RKO (cell line): Measurements from ENCODE around the gene TRIM10.
A peak's percentile ranks its signal among the peaks of the same experiment; 100 is the strongest.
"Not testable (repeated sequence)": the region's sequence is repeated elsewhere in the genome, so short reads cannot be mapped to it uniquely, and the experiment has no call there.

Experiments used
- DNase-seq: peaks from one replicate; pipeline ENCODE4 v3.0.0-alpha.2; 2016; ENCODE audit warnings: low spot score

The TRIM10 gene

DNA sequence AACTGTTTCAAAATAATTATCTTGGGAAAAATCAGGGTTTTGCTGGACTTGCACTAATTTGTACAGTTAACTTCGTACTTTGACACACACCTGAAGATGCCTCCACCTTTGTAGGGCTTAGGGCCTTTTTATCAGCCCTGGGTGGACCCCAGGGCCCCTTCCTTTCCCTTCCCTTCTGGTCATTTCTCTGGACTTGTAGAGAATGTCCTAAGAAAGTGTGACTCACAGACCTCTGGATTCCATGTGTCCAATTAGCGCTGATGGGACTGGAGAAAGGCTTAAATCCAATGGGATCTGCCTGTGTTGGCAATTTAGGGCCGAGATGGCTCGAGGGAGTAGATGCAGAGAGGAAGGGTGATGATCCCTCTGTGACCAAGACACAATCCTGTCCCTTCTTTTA is 11.7 kb upstream of the TRIM10 start:
- DNase-seq = no peak

DNA sequence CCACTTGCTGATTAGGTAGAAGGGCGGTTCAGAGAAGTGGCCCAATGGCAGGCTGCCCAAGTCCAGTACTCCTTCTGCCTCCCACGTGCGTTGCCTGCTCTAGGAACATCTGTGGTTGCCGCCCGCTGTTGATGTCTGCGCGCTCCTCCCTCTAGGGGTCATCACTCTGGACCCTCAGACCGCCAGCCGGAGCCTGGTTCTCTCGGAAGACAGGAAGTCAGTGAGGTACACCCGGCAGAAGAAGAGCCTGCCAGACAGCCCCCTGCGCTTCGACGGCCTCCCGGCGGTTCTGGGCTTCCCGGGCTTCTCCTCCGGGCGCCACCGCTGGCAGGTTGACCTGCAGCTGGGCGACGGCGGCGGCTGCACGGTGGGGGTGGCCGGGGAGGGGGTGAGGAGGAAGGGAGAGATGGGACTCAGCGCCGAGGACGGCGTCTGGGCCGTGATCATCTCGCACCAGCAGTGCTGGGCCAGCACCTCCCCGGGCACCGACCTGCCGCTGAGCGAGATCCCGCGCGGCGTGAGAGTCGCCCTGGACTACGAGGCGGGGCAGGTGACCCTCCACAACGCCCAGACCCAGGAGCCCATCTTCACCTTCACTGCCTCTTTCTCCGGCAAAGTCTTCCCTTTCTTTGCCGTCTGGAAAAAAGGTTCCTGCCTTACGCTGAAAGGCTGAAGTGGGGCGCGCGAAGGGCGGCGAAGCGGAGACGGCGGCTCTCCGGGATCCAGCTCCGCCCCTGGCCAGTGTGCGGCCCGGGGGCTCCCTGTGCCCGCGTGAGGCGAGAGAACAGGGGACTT is 10.9 kb upstream of the TRIM10 start:
- no peak for DNase-seq

DNA sequence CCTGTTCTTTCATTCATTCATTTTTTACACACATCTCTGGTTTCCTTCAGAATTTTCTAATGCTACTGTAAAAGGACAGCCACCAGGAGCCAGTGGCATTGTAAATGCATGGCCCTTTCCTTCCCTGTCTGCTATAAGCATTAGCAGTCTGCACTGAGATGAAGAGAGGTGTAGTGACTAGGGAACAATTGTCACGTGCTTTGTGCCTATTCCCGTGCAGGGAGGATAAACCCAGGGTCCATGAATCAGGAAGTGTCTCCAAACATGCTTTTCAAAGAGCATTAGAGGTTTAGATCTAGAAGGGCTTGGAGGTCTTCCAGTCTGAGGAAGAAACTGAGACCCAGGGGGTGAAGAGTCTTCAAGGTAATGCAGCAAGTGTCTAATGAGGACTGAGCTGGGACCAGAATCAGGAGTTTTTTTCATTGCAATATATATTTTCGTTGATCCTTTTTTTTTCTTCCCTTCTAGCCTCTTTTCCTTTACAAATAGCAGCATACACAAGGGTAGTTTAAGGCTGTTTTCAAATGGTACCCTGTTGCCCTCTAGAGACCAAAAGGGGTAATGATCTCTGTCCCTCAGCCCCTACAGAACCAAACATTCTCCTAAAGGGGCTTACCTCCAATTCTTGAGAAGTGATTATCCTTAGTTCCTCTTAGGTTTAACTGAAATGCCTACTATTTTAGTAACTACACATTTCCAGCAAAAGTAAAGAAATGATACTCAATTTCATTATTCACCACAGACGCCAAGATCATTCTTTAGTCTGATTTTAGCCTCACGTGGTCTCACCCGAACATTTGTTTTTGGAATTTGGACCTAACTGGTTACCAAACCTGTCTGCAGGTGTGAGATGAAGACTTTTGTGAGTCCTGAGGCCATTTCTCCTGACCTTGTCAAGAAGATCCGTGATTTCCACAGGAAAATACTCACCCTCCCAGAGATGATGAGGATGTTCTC is 8.9 kb upstream of the TRIM10 start:
- DNase-seq = peak; percentile 57

DNA sequence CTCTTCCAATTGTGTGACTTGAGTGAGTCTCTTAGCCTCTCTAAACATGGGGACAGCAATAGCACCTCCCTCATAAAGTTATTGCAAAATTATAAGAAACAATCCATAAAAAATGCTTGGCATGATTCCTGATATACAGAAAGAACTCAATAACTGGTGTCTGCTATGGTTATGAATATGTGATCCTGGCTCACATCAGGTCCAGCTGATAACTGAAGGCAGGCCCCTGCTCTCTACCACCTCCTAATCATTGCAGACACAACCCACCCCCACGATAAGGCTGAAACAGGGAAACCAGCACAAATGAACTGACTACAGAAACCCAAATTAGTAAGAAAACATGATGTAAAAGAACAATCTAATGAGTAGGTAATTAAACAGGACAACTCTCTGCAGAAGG is 7.7 kb upstream of the TRIM10 start:
- DNase-seq = no peak

DNA sequence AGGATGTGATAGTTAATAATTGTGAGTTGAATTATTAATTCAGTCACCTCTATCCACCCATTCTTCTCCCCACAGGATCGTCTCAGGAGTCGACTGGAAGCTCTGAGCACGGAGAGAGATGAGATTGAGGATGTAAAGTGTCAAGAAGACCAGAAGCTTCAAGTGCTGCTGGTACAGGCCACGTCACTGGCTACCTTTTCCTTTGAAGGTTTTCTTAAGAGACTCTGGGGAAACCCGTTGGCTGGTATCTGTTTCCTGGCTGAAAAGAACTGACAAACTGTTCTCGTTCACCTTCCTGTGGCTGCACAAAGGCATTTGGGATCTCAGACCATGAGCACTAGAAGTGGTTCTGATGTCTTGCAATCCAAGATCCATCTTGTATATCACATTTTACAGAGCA is 6.1 kb upstream of the TRIM10 start:
- no peak for DNase-seq

DNA sequence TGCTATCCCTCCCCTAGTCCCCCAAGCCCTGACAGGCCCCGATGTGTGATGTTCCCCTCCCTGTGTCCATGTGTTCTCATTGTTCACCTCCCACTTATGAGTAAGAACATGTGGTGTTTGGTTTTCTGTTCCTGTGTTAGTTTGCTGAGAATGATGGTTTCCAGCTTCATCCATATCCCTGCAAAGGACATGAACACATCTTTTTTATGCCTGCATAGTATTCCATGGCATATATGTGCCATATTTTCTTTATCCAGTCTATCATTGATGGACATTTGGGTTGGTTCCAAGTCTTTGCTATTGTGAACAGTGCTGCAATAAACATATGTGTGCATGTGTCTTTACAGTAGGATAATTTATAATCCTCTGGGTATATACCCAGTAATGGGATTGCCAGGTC is 4.2 kb upstream of the TRIM10 start:
- not testable (repeated sequence) for DNase-seq

DNA sequence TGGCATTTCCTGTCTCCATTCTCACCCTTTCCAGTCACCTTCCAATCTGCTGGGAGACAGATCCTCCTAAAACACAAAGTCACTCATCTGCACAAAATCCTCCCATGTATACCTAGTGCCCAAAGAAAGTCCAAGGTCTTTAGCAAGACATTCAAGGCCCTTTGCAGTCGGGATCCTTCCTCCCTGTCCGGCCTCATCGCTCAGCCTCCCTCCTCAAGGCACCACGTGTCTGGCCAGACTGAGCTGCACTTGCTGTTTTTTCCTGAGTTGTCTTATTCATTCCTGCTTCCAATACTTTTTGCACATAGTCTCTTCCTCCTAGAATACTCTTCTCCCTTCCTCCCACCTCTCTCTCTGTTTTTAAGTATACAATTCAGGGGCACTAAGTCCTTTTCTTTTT is 3.7 kb upstream of the TRIM10 start:
- no peak for DNase-seq

DNA sequence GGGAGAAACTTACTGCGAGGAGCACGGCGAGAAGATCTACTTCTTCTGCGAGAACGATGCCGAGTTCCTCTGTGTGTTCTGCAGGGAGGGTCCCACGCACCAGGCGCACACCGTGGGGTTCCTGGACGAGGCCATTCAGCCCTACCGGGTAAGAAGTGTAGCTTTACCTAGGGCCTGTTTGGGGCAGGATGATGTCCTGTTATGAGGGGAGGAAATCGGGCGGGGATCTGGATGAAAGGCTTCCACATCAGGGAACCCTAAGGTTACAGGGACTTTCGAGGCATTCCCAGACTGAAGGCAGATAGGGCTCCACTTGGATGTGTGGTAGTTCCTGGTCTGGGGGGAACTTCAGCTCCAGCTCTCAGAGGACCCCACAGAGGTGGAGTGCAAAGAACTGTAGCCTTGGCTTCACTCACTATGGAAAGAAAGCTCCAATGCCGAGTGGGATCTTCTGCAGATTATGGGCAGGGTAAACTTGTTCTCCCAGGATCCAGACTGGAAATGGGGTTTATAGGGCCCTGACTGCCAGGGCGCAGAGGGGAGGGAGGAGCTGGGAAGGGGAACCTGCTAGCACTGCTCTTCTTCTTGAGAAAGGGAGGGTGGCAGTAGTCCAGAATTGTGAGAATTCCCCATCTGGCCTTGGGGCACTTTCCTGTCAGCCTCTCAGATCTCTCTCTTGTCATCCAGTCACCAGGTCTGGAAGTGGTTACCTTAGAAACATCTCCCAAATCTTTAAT is 3.1 kb upstream of the TRIM10 start:
- no peak for DNase-seq

DNA sequence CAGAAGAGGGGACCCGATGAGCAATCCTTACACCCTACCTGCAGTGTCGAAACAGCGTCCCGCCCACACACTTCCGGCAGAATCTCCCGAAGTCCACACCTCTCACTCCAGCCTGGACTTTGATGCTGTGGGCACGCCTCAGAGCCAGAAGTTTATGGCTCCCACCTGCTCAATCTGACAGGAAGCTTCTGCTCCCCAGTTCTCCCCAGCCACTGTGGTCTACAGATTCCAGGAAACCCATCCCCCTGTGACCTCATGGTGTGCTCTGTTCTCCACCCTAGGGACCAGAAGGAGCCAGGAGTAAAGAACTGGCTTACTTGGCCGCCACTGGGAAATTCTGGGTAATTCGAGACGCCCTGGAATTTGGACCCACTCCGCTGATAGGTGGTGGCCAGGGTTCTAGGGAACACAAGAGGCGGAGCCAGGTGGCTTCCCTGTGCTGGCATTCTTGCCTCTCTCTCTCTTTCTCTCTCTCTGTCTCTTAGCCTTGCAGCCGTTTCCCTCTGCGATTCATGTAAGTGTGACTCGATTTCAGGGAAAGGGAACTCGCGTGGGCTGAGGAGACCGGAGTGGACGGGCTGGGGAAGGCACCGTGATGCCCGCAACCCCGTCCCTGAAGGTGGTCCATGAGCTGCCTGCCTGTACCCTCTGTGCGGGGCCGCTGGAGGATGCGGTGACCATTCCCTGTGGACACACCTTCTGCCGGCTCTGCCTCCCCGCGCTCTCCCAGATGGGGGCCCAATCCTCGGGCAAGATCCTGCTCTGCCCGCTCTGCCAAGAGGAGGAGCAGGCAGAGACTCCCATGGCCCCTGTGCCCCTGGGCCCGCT is 2.3 kb upstream of the TRIM10 start, which contains the start of gene TRIM15:
Gene TRIM15 (plus strand): TSS at position 457 of the 828 bp plus-strand sequence. CDS start 139 bp downstream, at position 596.
- DNase-seq = no peak

DNA sequence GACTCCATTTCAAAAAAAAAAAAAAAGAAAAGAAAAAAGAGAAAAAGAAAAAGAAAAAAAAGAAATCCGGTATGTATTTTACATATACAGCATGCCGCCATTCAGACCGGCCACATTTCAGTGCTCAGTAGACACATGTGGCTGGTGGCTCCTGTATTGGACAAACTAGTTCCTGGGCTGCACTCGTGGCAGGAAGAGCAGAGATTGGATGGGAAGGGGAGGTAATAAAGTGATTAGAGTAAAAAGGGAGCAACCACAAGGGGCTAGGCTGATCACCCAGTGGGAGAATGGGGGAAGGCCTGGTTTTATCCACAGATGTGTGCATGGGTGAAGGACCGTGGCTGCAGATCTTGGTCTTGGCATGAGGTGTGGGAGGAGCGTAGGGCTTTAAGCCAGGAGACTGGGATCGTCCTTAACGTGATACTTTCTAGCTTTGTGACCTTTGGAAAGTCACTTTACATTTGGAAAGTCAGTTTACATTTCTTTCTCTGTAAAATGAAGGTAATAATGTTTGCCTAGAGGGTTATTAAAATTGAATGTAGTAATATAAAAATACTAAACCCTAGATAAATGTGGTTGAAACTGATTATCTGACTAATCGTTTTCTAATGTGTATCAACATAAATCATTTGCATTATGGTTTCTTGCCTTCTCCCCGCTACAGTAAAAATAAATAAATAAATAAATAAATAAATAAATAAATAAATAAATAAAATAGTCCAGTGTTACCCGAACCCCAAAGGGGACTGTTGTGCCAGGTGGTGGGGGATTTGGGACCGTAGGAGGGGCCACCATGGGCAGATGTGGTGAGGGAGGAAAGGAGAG is 1.5 kb upstream of the TRIM10 start:
- DNase-seq = no peak

DNA sequence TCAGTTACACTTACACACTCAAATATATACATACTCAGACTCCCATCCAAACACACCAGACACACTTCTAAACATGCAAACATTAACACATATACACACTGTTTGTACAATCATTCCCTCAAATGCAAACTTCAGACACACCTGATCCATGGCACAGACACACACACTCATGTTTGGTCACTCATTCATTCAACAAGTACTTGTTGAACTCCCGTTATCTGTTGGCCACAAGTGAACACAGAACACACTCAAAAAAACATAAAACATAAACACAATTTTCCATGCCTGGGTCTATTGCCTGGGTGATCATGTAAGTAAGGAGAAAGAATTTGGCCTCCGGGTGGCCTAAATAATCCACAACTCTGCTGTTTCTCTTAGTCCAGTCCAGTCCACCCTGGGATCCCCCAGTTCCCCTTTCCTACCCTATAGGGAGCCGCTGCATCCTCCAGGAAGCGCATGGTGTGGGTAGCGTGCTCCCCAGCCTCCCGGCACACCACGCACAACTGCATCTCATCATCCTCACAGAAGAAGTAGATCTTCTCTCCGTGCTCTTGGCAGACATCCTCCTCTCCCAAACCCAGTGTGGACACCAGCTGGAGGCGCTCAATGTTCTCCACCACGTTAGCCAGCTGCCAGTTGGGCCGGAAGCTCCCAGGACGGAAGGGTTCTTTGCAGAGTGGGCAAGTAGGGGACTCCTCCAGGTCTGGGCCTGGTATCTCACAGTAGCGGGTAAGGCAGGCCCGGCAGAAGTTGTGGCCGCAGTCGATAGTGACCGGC is 815 bp downstream of the TRIM10 start:
- no peak for DNase-seq

DNA sequence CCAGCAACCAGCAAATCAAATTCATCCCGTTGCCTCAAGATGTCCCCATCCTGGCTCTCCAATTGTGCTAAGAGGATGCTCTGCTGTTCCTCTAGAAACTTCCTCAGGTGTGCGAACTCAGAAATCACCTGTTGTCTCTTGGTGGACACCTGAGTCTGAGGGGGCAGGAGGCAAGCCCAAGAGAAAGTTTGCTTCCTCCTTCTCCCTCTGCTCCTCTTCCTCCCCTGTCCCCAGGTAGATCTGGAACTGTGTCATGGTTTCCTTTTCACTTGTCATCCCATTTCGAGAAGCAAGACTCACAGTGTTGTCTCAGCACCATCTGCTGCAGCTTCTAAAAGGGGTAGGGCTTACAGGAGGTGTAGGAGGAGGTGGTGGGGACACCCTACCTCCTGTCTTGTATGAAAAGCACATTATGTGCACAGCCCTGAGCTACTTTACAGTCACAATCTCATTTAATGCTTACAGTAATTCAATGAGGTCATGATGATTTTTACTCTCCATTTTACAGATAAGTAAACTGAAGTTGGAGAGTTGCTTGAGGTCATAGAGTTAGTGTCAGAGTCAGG is 2.5 kb downstream of the TRIM10 start:
- no peak for DNase-seq

DNA sequence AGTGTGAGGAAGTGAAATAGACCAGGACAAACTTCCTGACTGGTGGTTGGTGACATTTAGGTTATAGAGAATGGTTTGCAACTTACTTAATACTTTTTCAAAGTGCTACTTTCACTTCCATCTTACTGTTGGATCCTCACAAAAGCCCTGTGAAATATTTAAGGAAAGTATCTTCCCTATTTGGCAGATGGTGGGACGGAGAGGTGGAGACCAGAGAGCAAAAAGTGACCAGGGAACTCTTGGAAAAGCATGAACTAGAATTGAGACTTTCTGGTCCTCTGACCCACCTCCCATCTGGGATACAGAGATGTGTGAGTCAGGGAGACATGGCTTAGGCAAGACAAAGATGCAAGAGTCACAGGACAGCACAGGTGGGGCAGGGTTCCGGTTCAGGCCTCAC is 3.0 kb downstream of the TRIM10 start:
- no peak for DNase-seq

DNA sequence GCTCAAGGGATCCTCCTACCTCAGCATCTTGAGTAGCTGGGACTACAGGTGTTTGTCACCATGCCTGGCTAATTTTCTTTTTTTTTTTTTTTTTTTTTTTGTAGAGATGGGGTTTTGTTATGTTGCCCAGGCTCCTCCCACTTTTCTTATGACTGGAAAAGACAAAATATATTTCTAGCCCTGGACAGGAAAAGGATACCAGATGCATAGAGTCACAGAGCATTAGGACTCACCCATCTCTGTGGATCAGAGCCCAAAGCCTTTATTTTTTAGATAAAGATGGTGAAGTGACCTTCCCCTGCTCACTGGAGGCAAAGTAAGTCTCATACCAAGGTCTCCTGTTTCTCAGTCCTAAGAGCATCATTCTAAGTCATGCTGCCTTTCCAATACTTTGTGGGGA is 3.4 kb downstream of the TRIM10 start:
- no peak for DNase-seq

DNA sequence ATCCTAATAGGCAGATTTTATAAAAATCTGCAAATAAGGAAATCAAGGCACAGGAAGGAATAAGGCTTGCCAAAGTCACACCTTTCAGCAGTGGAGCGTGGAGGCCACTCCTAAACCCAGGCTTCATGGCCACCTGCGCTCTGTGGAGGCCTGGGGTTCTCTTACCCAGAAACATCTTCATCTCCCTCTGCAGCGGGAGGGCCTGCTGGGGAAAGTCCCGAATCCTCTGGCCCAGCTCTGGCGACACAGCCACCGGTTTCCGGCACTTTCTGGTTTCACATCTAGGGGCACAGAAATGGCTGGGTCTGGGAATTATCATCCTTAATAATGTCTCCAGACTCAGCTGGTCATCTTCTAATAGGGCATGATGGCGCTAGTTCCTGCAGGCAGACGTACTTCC is 4.2 kb downstream of the TRIM10 start:
- no peak for DNase-seq

DNA sequence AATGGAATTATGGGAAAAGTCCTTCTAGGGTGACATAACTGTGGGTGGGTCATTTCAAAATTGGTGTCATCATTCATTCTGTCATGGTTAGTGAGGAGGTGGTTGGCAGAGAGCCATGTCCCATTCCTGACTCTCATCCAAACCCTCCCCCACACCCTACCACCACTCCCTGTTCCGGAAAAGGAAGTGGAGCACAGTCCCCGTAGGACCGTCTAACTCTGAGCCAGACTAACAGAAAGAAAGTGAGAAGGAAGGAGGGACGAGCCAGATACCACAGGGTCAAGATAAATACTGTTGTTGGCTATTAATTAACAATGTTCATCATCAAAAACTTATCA is 4.8 kb downstream of the TRIM10 start:
- DNase-seq = peak; percentile 75

DNA sequence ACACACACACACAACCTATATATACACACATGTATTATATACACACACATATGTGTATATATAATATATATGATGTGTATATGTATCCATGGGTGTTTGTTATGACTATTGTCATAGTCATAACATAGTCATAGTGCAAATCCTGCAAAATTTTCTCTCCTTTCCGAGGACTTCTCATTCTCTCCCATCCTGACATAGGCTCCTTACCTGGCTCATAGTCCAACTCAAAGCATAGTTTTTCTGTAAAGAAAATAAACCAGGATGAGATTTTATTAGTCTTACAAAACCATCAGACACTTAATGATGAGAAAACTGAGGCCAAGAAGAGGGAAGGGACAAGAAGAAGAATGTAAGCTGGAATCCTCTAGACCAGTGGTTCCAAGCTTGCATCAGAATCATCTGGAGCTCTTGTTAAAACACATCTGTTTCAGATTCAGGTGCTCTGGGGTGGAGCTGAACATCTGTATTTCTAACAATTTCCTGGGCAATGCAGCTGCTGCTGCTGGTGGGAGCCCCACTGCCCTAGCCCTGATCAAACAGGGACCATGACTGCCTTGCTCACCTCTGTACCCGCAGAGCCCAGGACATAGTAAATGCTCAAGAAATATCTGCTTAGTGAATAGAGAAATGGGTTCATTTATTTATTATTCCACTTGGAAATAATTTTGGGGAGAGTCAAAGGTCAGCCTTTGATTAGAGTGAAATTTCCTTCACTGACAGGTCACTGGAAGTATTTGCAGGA is 5.3 kb downstream of the TRIM10 start:
- no peak for DNase-seq

DNA sequence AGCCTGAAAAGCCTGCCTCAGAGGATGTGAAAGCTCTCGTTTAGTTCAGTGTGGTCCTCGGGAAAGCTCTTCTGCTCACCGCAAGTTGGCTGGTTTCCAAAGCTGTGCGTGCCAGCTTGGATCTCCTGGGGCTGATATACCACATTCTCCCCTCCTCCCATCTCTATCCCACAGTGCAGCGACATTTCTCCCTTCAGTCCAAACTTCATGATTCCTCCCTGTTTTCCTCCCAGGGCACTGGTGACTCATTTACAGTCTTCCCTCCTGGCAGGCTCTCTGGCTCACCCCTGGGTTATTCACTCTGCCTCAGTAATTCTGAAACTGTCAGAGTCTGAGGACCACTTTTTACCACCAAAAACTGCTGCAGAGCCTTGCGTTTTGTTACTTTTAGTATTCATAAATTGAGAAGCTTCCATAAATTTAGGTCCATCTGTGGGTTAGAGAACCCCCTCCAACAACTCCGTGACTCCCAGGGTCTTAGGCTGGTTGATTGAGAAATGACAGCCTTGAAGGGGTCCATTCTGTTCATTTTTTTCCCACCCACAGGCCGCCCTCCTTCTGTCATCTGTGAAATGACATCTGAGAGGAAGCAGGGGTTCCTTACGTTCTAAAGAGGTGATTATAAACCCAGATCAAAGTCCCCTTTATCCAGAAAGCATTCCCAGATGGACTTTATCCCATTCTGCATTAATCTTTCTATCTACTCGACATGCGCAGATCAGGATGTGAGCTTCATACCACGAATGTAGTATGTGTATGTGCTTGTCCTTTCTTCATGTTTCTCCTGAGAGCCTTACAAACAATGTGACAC is 6.1 kb downstream of the TRIM10 start:
- peak; percentile 64 for DNase-seq
